Dermis blood vessel endothelial cell (primary cell): Measurements from ENCODE around the gene B4GALT5. TPM values are rescaled to one million over a fixed set of nuclear protein-coding genes. Genes with fewer than 3 reads are reported as not detected.
A peak's percentile ranks its signal among the peaks of the same experiment; 100 is the strongest.

Experiments
- DNase-seq: peaks from one replicate; pipeline ENCODE4 v3.0.0; 2010
- total RNA-seq: library from RNA; depleted of rRNA; stranded (reverse); fragments of >200 nt; gene quantifications from 2 replicates; pipeline ENCODE4 v1.2.3, GENCODE V29; 2014

B4GALT5 gene
- total RNA-seq, 1 donor from 2014 or later: 63.3 TPM

DNA sequence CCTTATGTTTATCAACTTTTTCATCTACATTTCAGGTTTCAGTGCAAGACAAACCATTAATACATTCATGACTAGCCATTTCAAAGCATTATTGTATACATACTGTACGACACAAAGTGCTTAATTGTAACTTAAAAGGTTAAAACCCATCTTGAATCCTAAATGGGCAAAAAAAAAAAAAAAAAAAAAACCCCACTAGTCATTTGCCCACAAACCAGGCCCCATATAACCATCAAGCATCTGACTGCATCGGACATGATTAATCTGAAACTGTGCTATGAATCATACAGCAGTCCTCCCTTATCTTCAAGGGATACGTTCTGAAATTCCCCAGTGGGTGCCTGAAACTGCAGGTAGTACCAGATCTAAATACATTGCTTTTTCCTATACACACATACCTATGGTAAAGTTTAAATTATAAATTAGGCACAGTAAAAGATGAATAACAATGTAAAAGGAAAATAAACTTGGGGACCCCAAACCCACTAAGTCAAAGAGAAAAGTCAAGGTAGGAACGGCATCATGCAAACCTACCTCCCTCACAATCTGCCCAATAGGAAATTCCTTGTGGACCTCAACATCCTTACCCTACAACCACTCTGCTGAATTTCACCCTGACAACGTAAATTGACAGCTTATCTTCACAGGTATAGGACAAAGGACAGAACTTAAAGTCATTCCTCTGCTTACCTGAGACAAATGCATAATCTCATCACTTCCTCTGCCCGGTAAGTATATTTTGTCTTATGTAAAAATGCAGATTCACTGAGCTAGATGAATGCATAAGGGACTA, 14.3 kb downstream of the B4GALT5 start:
- DNase-seq: peak; percentile 71

DNA sequence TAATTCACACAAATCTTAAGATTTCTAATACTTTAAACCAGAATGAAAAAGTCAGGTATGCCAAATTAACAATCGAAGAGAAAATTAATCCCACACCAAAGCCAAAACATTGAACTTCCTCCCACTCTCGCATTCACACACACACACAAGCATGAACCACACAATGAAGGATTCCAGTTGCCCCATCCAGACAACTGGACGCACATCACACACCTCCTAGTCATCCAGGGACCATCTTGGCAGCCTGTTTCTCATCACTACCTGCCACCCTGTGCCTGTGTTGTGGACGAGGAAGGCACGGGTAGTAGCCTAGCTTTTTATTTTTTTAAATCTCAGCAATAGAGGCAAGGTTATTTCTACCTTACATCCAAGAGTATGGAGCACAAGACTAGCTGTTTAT, 15.2 kb downstream of the B4GALT5 start:
- DNase-seq: no peak

DNA sequence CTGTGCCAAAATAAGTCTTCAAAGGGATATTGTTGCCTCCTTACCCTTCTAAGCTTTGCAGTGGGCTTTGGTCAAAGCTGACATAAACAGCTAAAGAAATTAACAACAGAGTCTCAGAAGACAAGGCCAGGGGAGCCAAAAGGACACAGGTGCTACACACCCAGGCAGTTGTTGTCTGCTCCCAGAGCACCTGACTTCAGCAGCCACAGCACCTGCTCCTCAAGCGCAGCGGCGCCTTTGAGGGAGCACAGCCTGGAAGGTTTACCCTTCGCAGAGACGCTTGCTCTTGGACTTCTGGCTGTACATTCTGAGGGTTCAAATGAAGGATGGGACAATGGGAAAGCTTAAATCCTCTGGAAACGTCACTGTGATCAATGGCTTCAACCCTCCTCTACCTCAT, 16.6 kb downstream of the B4GALT5 start:
- no peak for DNase-seq

DNA sequence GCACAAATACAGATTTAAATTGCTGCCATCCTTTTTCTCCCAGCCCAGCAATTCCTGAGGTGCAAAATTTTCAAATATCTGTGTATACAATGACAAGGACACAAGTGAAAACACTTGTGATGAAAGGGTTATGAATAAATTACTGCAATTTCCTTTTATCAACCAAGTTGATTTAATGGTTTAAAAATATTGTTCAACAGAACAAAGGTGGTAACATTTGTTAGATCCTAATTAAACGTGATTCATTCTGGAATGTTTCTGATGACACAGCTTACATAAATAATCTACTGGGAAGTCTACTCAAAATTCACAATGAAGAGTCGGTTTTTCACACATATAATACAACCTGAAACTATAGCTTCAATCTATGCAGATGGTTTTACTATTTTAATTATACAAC, 17.1 kb downstream of the B4GALT5 start:
- DNase-seq: peak; percentile 63

DNA sequence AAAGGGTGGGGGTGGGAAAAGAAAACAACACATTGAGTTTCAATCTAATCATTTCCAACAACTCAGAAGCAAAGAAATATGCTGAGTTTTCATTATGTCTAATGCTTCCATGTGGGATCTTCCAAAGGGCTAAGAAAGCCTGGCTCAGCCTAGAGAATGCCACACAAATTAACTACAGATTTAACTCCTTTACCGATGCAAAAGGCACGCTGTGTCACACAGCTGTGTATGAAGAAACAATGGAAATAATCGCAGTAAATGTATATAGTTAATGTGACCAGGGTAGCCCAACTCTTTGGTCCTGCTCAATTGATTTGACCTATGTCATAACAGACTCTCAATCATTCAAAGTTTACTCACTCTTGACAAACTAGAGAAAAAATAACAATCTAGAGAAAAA, 17.8 kb downstream of the B4GALT5 start:
- no peak for DNase-seq

DNA sequence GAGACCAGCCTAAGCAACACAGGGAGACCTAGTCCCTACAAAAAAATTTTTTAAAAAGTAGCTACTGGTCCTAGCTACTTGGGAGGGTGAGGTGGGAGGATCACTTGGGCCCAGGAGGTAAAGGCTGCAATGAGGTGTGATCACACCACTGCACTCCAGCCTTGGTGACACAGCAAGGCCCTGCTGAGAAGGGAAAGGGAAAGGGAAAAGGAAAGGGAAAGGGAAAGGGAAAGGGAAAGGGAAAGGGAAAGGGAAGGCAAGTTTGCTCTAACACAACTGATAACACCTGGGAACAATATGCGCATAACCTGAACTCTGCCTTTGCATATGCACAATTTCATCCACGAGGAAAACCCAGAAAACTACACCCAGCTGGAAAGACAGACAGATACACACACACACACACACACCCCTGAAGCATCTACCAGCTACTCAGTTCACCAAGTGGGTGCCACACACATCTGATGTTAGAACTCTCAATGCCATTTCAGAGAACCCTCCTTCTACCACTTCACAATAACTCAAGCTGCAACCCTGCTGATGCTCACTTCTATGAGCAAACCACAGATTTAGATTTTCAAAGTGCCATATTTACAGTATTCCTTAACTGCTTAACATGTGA, 19.1 kb downstream of the B4GALT5 start:
- no peak for DNase-seq

DNA sequence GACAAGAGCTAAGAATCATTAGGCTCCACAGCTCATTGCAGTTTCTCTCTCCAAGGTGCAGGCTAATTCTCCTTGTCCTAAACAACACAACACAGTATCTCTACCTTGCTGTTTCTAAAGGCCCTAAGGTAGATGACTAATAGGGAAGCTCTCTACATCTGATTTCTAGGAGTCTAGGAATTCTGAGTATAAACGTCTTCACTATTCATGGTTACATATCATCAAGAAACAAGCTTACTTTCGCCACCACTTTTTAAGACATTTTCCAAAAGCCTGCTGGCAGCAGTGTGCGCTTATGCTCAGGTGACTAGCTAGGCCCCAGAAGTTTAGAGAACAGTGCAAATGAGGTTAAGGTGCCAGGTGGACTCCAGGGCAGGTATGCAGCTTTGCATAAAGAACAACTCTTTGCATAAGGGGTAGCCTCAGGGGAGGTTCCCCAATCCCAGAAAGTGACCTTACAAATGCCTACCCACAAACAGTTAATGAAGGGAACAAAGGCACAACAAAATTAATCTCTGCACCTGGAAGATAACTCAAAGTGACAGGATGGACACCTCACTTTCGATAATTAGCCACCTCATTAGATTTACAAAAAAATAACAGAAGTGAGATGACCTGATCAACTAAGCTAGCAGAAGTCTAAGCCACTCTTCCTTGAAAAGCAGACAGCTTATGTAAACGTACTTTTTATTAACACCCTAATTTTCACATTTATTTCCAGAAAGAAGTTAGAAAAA, 20.1 kb downstream of the B4GALT5 start:
- DNase-seq: no peak

DNA sequence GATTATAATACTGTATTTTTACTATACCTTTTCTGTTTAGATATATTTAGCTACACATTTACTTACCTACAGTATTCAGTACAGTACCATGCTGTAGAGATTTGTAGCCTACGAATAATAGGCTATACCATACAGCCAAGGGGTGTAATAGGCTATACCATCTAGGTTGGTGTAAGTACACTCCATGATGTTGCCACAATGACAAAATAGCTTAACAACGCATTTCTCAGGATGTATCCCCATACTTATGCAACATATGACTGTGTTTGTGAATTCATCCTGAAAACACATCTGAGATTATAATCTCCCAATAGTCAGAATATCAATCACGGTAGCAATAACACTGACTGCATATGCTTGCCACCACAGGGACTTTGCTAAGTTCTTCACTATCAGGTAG, 20.7 kb downstream of the B4GALT5 start:
- DNase-seq: no peak

DNA sequence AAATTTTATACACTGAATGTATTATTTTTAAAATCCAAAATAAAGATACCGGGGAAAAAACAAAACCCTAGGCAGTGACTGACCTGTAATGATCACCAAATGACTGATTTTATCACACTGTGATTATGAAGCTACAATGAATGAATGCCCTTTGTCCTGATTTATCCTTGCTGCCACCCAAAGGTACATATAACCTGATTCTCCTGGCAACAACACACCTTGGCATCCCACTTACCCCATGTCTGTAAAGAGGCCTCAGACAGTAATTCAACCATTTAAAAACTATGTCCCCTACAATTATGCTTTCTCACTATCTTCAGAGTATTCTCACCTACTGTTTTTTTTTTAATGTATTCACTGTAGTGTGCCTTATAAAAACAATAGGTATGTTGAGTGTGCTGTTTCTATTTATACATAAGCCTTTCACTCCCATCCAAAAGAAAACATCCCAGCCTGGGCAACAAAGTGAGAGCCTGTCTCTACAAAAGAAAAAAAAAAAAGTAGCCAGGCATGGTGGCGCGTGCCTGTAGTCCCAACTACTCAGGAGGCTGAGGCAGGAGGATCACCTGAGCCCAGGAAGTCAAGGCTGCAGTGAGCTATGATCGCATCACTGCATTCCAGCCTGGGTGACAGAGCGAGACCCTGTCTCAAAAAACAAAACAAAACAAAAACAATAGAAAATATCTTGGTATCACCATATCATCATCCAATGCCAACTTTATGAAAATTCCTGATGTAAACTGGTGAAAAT, 21.7 kb downstream of the B4GALT5 start:
- DNase-seq: no peak

DNA sequence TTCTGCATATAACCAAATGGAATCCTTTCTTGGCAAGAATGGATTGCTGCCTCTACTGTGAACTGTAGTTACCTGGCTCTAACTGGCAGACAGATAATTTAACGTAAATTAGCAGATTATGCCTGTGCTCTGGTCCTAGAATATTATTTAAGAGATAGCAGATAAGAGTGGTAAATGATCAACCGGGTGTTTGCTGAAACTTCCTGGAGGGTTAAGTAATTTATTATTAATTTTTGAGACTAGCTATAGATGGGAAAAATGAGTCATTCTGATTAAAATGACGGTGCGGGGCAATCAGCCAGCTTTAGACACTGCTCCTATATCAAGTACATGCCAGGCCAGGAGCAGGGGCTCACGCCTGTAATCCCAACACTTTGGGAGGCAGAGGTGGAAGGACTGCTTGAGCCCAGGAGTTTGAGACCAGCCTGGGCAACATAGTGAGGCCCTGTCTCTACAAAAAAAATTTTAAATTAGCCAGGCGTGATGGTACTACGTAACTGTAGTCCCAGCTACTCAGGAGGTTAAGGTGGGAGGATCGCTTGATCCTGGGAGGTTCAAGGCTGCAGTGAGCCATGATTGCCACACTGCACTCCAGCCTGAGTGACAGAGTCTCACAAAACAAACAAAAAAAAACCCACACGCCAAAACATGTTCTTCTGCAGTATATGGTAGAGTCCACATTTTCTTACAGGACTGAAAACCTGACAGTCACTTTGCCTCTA, 22.6 kb downstream of the B4GALT5 start:
- DNase-seq: peak; percentile 88

DNA sequence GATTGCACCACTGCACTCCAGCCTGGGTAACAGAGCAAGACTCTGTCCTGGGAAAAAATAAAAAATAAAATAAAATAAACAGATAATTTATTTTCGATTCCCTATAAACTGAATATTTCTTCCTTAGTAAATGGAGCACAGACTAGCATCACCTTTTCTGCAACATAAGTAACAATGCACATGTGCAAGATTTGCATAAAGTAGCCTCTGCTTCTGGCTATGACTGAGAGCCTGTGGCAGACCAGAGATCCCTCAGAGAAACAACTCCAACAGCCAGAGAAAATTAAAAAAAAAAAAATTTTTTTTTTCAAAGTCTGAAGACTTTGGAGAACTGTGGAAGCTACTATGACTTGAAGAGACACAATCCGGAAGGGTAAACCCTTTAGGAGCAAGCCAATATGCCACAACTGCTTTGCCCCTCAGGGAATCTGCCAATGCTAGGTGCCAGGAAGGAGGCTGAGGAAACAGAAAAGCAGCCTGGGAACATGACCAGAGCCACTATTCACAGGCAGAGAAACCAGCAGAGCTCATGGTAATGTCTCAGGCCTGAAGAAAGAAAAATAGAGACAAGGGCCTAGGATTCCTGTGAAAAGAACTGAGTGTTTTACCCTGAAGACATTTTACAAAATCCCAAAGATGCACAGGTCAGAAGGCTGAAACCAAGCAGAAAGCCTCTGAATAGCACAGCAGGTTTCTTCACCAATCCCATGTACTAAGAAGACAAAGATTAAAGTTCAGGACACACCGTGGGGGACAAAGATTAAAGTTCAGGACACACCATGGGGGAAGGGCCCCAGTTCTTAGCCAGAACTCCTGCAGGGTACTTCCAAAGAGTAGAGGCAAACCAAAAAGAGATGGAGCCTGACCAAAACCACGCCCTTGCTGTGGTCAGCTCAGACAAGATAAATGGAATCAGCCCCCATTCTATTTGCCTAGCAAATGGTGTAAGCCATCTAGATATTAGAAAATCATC, 25.8 kb downstream of the B4GALT5 start:
- no peak for DNase-seq

DNA sequence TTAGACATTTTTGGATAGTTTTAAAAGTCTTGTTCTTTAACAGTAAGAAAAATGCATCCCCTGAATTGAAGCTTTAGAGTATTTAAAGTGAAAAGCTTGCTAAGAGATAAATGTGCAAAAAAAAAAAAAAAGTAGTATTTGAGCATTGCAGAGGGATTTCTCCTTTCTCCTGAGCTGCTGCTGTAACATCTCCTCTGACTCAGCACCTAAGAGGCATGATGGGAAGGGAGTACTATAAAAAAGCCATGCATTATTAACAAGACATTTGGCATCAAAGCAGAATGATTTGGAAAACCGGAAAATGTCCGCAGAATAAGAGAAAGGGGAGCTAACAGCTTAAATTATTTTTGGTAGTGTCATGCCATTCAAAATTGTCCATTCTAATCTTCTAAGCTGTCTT, 27.9 kb downstream of the B4GALT5 start:
- peak; percentile 49 for DNase-seq

DNA sequence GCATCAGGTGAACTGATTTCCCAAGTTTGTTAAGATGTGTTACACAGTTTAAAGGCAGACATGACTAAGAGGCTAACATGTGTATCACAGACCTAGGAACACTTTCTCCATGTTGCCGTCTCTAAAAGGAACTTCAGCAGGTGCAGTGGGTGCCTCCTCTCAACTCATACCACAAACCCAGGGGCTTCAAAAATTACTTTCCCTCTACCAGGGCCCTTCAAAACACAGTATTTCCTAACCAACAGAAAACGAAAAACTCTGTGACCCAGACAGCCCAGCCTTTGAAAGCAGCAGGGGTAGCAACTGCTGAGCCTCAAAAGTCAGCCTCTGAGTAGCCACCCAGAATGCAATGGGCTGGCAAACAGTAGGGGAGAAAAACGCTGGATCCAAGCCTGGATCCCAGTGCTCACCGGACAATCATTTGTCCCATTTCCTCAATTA, 28.5 kb downstream of the B4GALT5 start:
- no peak for DNase-seq

DNA sequence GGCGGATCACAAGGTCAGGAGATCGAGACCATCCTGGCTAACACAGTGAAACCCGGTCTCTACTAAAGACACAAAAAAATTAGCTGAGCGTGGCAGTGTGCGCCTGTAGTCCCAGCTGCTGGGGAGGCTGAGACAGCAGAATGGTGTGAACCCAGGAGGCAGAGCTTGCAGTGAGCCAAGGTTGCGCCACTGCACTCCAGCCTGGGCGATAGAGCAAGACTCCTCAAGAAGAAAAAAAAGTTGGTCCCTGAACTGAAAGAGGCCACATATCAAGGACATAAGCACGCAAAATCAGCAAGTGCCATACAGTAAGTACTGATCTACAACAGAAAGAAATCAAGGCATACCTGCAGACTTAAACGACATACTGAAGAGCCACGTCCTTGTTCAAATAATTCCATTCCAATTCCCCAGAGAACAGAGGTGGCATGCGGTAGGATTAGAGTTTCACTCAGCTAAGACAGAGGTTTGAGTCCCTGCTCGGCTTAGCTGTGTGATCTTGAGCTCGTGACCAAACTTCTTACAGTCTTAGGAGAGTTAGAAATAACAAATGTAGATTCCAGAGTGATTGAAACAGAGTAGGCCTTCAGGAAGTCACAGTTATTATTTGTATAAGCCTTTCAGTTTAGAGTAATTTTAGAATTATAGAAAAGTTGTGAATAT, 29.2 kb downstream of the B4GALT5 start:
- DNase-seq: no peak

DNA sequence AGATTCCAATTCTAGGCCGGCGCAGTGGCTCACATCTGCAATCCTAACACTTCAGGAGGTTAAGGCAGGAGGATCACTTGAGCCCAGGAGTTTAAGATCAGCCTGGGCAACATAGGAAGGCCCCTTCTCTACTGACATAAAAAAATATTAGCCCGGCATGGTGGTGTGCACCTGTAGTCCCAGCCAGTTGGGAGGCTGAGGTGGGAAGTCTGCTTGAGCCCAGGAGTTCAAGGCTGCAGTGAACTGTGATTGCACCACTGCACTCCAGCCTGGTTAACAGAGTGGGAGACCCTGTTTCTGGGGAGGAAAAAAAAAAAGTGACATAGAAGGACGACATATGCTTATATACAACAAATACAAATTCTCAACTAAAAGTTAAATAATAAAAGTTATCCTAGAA, 30.9 kb downstream of the B4GALT5 start:
- no peak for DNase-seq

DNA sequence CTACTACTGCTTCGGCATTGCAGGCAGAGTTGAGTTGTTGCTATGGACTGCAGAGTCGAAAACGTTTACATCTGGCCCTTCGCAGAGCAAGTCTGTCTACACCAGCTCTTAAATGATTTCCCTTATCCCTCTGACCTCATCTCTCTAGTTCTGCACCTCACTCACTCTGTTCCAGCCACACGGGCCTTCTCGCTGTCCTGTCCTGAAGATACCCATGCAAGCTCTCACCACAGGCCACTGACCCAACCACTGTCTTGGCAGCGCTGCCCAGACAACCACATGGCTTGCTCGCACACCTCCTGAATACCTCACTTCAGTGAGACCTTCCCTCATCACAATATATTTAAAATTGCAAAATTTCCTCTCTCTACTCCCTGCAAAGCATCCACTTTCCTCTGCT, 31.4 kb downstream of the B4GALT5 start:
- no peak for DNase-seq

DNA sequence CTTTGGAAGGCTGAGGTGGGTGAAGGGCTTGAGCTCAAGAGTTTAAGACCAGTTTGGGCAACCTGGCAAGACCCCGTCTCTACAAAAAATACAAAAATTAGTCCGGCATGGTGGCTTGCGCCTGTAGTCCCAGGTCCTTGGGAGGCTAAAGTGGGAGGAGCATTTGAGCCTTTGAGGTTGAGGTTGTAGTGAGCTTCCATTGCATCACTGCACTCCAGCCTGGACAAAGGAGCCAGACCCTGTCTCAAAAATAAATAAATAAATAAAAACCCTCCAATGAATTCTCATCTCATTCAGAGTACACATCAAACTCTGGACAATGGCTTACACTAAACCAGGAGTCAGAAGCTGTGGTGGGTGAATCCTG, 31.8 kb downstream of the B4GALT5 start:
- no peak for DNase-seq

DNA sequence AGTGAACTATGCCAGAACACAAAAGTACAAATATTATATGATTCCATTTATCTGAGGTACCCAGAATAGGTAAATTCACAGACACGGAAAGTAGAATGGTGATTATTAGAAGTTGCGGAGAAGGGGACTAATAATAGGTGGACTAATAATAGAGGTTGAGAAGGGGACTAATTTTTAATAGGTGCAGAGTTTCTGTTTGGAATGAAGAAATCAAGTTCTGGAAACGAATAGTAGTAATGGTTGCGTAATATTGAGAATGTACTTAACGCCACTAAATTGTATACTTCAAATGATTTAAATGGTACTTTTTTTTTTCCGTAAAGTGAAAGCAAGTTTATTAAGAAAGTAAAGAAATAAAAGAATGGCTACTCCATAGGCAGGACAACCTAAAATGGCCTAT, 33.2 kb downstream of the B4GALT5 start:
- no peak for DNase-seq

DNA sequence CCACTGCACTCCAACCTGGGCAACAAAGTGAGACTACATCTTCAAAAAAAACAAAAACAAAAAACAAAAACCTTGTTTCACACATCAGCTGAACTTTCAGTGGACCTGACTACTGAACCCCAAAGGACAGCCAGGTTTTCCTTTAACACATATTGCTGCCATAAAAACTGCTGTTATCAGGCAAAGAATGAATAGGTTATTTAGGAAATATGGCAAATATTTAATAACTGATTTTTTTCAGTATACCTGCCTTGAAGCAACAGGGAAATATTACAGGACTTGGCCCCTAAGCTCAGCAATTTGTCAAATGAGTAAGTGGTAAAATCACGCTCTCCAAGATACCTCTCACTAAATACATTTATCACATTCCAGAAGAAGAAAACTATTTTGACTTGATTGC, 34.0 kb downstream of the B4GALT5 start:
- no peak for DNase-seq
